Neutrophil (primary cell): ENCODE data around the gene CIT.

Source experiments
- H3K27ac ChIP-seq: fragments of 200-600 bp; sonication (generic); 2 replicates; pipeline ENCODE4 v1.5.1; 2016; ENCODE audit warnings: mild to moderate bottlenecking, moderate library complexity
- H3K27me3 ChIP-seq: fragments of 200-600 bp; sonication (generic); 2 replicates; pipeline ENCODE4 v1.6.0; 2016; ENCODE audit warnings: mild to moderate bottlenecking
- H3K36me3 ChIP-seq: fragments of 200-600 bp; sonication (generic); 2 replicates; pipeline ENCODE4 v1.5.1; 2017
- H3K4me1 ChIP-seq, 2 experiments: fragments of 200-600 bp in 1 of 2; sonication (generic) in 1 of 2; 1 replicate in 1 of 2; 2 replicates in 1 of 2; pipeline versions ENCODE4 v1.5.1 to v1.6.1; 2013 to 2016; ENCODE audit warnings: low read depth in 1 of 2, low read length in 1 of 2, mild to moderate bottlenecking in 1 of 2, moderate library complexity in 1 of 2; ENCODE audit not compliant: control insufficient read depth in 1 of 2, insufficient read depth in 1 of 2
- H3K4me3 ChIP-seq, 2 experiments: fragments of 200-600 bp in 1 of 2; sonication (generic) in 1 of 2; 1 replicate in 1 of 2; 2 replicates in 1 of 2; pipeline ENCODE4 v1.5.1; 2013 to 2016; ENCODE audit warnings: low read depth in 1 of 2, low read length in 1 of 2, mild to moderate bottlenecking in 1 of 2, moderate library complexity in 1 of 2
- H3K9me3 ChIP-seq: fragments of 200-600 bp; sonication (generic); 2 replicates; pipeline ENCODE4 v1.5.1; 2016
- TF ChIP-seq, protein P1 (sequence below): fragments of 200-600 bp; sonication (generic); IDR thresholded peaks from 2 replicates; pipeline ENCODE4 v1.5.1; 2016; ENCODE audit warnings: antibody characterized with exemption

Gene CIT

DNA sequence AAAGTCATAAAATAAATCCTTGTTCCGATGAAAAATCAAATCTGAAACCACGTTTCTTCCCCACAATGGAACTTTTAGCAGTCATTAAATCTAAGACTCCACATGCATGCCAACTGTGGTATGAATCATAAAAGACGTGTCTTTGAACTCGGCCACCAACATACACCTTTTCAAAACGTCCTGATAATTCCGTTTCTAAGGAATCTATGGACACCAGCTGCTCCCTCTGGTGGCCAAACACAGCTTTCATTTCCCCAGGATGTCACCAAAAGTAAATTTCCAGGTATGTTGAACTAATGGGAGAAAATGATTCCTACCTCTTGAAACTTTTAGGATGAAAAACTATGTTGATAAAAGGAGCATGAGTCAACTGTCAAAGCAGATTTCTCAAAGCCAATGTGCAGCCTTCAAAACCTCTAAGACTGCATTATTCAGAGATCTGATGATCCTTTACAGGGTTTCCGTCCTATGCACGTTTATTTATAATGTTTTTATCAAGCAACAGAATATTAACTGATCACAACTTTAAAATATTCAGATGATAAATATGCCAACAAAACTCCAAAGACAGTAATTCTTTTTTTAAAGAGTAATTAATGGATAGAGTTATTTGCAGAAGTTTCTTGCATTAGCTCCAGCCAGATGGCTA is 96.2 kb downstream of the CIT start:
- TF ChIP-seq, protein P1, sequence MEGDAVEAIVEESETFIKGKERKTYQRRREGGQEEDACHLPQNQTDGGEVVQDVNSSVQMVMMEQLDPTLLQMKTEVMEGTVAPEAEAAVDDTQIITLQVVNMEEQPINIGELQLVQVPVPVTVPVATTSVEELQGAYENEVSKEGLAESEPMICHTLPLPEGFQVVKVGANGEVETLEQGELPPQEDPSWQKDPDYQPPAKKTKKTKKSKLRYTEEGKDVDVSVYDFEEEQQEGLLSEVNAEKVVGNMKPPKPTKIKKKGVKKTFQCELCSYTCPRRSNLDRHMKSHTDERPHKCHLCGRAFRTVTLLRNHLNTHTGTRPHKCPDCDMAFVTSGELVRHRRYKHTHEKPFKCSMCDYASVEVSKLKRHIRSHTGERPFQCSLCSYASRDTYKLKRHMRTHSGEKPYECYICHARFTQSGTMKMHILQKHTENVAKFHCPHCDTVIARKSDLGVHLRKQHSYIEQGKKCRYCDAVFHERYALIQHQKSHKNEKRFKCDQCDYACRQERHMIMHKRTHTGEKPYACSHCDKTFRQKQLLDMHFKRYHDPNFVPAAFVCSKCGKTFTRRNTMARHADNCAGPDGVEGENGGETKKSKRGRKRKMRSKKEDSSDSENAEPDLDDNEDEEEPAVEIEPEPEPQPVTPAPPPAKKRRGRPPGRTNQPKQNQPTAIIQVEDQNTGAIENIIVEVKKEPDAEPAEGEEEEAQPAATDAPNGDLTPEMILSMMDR = no peak
- Histone ChIP-seq H3K36me3 (peaks cover 63% of the 10 kb centered on the region), H3K9me3 (no peaks in the 10 kb centered on the region), H3K4me1 (no peaks in the 10 kb centered on the region), H3K27me3 (no peaks in the 10 kb centered on the region), H3K4me3 (no peak overlapping the region), H3K27ac (no peak overlapping the region)

DNA sequence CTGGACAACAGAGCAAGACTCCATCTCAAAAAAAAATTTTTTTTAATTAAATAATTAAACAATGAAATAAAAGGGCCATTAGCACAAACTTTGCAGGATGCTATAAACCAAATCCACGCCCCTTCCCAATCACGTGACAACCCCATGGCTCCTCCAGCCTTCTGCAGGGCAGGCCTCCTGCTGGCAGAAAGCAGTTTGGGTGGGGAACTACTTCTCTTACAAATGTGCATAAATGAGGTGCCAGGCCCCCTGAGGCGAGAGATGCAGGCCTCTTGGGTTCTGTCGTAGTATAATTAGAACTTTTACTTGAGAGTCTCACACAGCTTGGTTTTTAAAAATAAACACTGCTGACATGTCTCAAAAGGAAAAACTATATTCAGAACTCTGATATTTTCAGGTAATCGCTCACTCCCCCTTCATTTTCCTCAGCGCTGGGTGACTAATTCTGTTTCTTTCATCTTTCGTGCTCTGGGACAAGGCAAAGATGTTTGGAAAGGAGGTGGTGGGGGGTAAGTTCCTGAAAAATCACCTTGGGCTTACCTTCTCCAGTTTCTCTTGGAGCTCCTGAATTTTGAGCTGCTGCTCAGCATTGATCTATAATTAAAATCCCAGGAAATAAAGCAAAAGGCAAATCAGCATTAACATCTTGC is 101.7 kb downstream of the CIT start:
- no peak overlapping the region for H3K4me3 ChIP-seq
- no peaks in the 10 kb centered on the region for H3K27me3 ChIP-seq
- TF ChIP-seq, protein P1 = no peak
- H3K4me1 ChIP-seq = no peaks in the 10 kb centered on the region
- no peak overlapping the region for H3K27ac ChIP-seq
- no peaks in the 10 kb centered on the region for H3K9me3 ChIP-seq
- H3K36me3 ChIP-seq = peaks cover 72% of the 10 kb centered on the region

DNA sequence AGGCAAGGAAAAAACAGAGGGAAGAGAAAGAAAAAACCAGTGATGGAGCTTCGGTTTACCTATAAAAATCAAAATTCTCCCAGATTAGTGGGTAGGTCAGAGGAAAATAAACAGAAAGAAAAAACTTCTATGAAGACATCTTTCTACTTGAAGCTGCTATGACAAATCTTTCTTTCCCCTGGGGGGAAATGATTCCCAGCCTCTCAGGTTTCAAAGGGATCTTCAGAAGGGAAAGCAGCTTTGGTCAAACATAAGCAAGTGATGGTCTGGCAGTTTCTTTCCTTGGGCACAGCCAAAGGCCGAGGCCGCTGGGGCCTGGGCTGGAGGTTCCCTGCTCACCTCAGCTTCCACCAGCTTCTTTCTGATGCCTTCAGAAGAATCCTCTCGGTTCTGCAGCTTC is 104.7 kb downstream of the CIT start:
- Histone ChIP-seq H3K27ac (no peak overlapping the region), H3K27me3 (no peaks in the 10 kb centered on the region), H3K36me3 (peaks cover 86% of the 10 kb centered on the region), H3K9me3 (no peaks in the 10 kb centered on the region), H3K4me1 (no peaks in the 10 kb centered on the region), H3K4me3 (no peak overlapping the region)
- TF ChIP-seq, protein P1 = no peak

DNA sequence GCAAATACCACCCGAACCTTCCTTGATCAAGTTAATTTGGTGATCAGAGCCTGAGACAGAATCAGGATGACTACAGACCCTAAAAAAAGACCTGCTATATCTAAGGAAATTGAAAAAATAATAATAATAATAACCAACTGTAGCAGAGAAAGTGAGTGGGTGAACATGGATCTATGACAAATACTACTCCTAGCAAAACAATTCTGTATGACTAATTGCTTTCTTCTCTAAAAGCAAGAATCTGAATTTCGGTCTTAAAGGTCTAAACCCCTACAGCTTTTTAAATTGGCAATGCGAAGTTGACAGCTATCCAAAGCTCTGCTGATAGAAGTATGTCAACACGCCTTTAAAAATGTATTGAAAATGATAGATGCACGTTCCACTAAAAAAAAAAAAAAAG is 107.0 kb downstream of the CIT start:
- Histone ChIP-seq H3K4me1 (no peaks in the 10 kb centered on the region), H3K27me3 (no peaks in the 10 kb centered on the region), H3K9me3 (no peaks in the 10 kb centered on the region), H3K27ac (no peak overlapping the region), H3K4me3 (no peak overlapping the region), H3K36me3 (peaks cover 83% of the 10 kb centered on the region)
- TF ChIP-seq, protein P1 = no peak

DNA sequence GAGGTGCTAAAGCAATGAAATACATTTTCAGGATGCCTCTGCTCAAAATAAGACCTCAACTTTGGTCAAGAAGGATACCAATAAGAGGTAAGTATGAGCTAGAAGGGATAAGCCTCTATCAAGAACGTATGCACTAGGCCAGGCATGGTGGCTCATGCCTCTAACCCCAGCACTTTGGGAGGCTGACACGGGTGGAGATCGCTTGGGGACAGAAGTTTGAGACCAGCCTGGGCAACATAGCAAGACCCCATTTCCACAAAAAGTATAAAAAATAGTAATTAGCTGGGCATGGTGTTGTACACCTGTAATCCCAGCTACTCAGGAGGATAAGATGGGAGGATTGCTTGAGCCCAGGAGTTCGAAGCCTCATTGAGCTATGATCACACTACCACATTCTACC is 114.5 kb downstream of the CIT start:
- Histone ChIP-seq H3K27me3 (no peaks in the 10 kb centered on the region), H3K36me3 (peaks cover 68% of the 10 kb centered on the region), H3K4me3 (no peak overlapping the region), H3K27ac (no peak overlapping the region), H3K4me1 (no peaks in the 10 kb centered on the region), H3K9me3 (no peaks in the 10 kb centered on the region)
- TF ChIP-seq, protein P1 = no peak
